Esophagus muscularis mucosa (tissue), 4 donors: ENCODE results near the gene MTCL1. TPM values are rescaled to one million over a fixed set of nuclear protein-coding genes. Genes with fewer than 3 reads are reported as not detected.

ENCODE experiments used
- DNase-seq: peaks from one replicate; pipeline ENCODE4 v3.0.0-alpha.2; 2017; ENCODE audit errors: extremely low spot score
- H3K27ac ChIP-seq, 4 donors: fragments of 200-600 bp; sonication (generic); replicated peaks in 1 of 4; 1 replicate in 3 of 4; 2 replicates in 1 of 4; pipeline ENCODE4 v1.5.1; 2016 to 2019; ENCODE audit warnings: mild to moderate bottlenecking in 1 of 4
- H3K27me3 ChIP-seq, 4 donors: fragments of 200-600 bp; sonication (generic); one replicate each; pipeline versions ENCODE4 v1.5.1 to v1.6.0; 2016 to 2019
- H3K36me3 ChIP-seq, 4 donors: fragments of 200-600 bp; sonication (generic); one replicate each; pipeline ENCODE4 v1.5.1; 2016 to 2019
- H3K4me1 ChIP-seq, 4 donors: fragments of 200-600 bp; sonication (generic); one replicate each; pipeline ENCODE4 v1.5.1; 2016 to 2019
- H3K4me3 ChIP-seq, 4 donors: fragments of 200-600 bp; sonication (generic); 1 replicate in 2 of 4; 2 replicates in 2 of 4; pipeline ENCODE4 v1.5.1; 2016 to 2019; ENCODE audit warnings: mild to moderate bottlenecking in 4 of 4, moderate library complexity in 1 of 4
- H3K9me3 ChIP-seq, 4 donors: fragments of 200-600 bp; sonication (generic); 1 replicate in 3 of 4; 2 replicates in 1 of 4; pipeline ENCODE4 v1.5.1; 2016 to 2019
- CTCF ChIP-seq, 3 experiments: fragments of 200-600 bp in 2 of 3; fragments of 450-650 bp in 1 of 3; sonication (generic) in 2 of 3; IDR thresholded peaks; one replicate each; pipeline ENCODE4 v1.5.1; 2017 to 2019; ENCODE audit warnings: antibody characterized with exemption in 3 of 3, mild to moderate bottlenecking in 2 of 3, moderate library complexity in 1 of 3
- EP300 ChIP-seq: sonication (generic); formaldehyde crosslinking; IDR thresholded peaks from one replicate; pipeline ENCODE4 v1.6.1; 2017; ENCODE audit warnings: antibody characterized with exemption
- POLR2A ChIP-seq: fragments of 450-650 bp; IDR thresholded peaks from one replicate; pipeline ENCODE4 v1.6.1; 2017; ENCODE audit warnings: antibody characterized with exemption, moderate library complexity, mild to moderate bottlenecking, low read depth
- POLR2AphosphoS5 ChIP-seq, 2 donors: sonication (generic); formaldehyde crosslinking; IDR thresholded peaks; one replicate each; pipeline ENCODE4 v1.6.1; 2017; ENCODE audit warnings: antibody characterized with exemption in 2 of 2
- WGBS: methylation state at CpG from one replicate; pipeline ENCODE4 v1.1.5; 2018; 5-methylcytosine and 5-hydroxymethylcytosine counted together
- intact Hi-C: fragments of 100-400 bp; cut with DNase I; formaldehyde crosslinking; loops from one replicate; pipeline ENCODE4 v1.15.1; 2023
- total RNA-seq, 4 donors: library from RNA; depleted of rRNA; stranded (reverse); fragments of >200 nt; gene quantifications; one replicate each; pipeline versions ENCODE4 v1.1.0 to v1.2.1, GENCODE V29; 2016

MTCL1 gene
- 10 to 100 TPM; 32.3 to 48.0 (median 38.6) TPM for total RNA-seq

- no peaks in the 10 kb centered on the region for H3K27me3 ChIP-seq
- no peaks in the 10 kb centered on the region for H3K36me3 ChIP-seq
- intact Hi-C loops, result loop anchor here (5.0 kb wide), 2 partner anchors 92 to 242 kb away; no protein-coding TSS in a partner anchor
- no CpG with 5 or more reads among the region's 123 CpGs for WGBS
- peaks cover 22 to 66% (median 54%) of the 10 kb centered on the region in 4 donors for H3K4me1 ChIP-seq
- TF ChIP-seq CTCF (IDR thresholded peaks at IDR 0.05), result no peak
- no peak for TF ChIP-seq POLR2A
- TF ChIP-seq EP300, result no peak
- TF ChIP-seq POLR2AphosphoS5 (IDR thresholded peaks at IDR 0.05), result no peak
- no peaks in the 10 kb centered on the region for H3K9me3 ChIP-seq
- peak within 1 kb of the TSS; percentile 67 to 89 (median 76) for H3K4me3 ChIP-seq
- DNase-seq, result peak; percentile 42
- peak within 1 kb of the TSS; percentile 93 to 96 (median 94) for H3K27ac ChIP-seq
Measured at GRCh38 chr18:8705238-8705960, at the start of gene MTCL1. MTCL1 (plus strand) TSS chr18:8705556; CDS start chr18:8705661, 105 bp downstream.

DNA sequence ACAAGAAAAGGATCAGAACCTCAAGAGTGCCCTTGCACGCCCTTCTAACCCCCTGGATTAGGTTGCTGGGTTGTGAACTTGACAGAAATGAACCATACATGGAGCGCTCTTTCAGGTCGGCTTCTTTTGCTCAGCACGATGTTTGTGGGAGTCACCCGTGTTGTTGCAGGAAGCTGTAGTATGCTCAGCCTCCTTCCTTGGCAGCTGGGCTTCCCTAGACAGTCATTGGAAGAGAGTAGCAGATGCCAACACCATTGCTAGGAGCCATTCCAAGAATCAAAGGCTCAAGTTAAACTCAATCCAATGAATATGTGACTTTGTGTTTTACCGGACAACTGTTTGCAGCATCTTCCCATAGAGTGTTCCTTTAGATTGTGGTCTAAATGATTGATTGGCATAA, 49.1 kb upstream of the MTCL1 start:
- Histone ChIP-seq H3K36me3 (no peaks in the 10 kb centered on the region), H3K4me3 (no peak overlapping the region), H3K27ac (no peak overlapping the region), H3K9me3 (no peaks in the 10 kb centered on the region), H3K4me1 (no peaks in the 10 kb centered on the region), H3K27me3 (no peaks in the 10 kb centered on the region)
- no peak for DNase-seq
- intact Hi-C loops, result no loop called here
- 91% methylated on average over 6 of the region's 6 CpGs for WGBS
- TF ChIP-seq POLR2A (no peak), EP300 (no peak), POLR2AphosphoS5 (IDR thresholded peaks at IDR 0.05) (no peak), CTCF (IDR thresholded peaks at IDR 0.05) (no peak)

DNA sequence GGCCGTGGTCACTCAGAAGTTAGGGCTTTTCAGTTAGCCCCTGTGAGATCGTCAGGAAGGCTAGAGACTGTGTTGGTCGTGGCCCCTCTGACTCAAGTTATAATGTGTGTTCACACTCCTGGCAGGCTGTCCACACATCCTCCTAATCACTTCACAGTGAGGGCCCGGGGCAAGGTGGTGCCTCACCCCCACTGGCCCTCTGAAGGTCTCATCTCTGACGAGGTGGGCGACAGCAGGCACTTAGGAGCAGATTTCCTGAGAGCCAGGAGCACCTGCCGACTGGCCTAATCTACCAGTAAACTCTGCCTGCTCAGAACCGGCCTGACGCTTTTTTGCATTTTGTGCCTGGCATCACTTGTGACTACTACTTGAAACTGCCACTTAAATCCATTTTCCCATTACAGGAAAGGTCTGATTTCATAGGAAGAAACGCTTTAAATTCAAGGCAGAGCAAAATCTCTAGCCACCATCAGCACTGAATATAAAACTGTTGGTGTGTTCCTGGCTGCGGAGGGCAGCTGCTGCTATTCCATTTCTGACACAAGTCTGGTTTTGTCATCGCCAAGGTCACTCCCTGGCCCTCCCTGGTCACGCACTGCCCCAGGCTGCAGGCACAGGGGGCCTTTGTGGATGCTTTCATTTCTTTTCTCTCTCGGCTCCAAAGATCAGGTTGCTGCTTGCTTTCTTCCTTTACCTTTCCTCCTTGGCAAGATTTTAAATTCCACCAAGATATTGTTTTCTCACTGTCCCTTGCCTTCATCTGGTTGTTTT, 48.1 kb upstream of the MTCL1 start:
- no peaks in the 10 kb centered on the region for H3K36me3 ChIP-seq
- no peak for DNase-seq
- peaks cover 0 to 5% (median 0%) of the 10 kb centered on the region in 4 donors for H3K4me1 ChIP-seq
- intact Hi-C loops, result no loop called here
- no peaks in the 10 kb centered on the region for H3K9me3 ChIP-seq
- H3K27ac ChIP-seq, result no peak overlapping the region
- TF ChIP-seq POLR2A, result no peak
- TF ChIP-seq POLR2AphosphoS5 (IDR thresholded peaks at IDR 0.05), result no peak
- no peak for TF ChIP-seq CTCF (IDR thresholded peaks at IDR 0.05)
- TF ChIP-seq EP300, result no peak
- no peaks in the 10 kb centered on the region for H3K27me3 ChIP-seq
- no peak overlapping the region for H3K4me3 ChIP-seq
- 93% methylated on average over 13 of the region's 14 CpGs for WGBS

- peaks cover 0 to 5% (median 0%) of the 10 kb centered on the region in 4 donors for H3K4me1 ChIP-seq
- intact Hi-C loops, result no loop called here
- no peaks in the 10 kb centered on the region for H3K27me3 ChIP-seq
- no peak for DNase-seq
- H3K36me3 ChIP-seq, result no peaks in the 10 kb centered on the region
- TF ChIP-seq EP300, result no peak
- TF ChIP-seq POLR2AphosphoS5 (IDR thresholded peaks at IDR 0.05), result no peak
- TF ChIP-seq CTCF (IDR thresholded peaks at IDR 0.05), result no peak
- no peak for TF ChIP-seq POLR2A
- H3K4me3 ChIP-seq, result no peak overlapping the region
- 52% methylated on average over 10 of the region's 14 CpGs for WGBS
- no peak overlapping the region for H3K27ac ChIP-seq
- no peaks in the 10 kb centered on the region for H3K9me3 ChIP-seq
Measured at GRCh38 chr18:8657873-8658470, 47.4 kb upstream of the MTCL1 start.
